Stomach (tissue), 9 donors: Measurements from ENCODE around the gene SEBOX. TPM values are rescaled to one million over a fixed set of nuclear protein-coding genes. Genes with fewer than 3 reads are reported as not detected.
"Not testable (repeated sequence)": the region's sequence is repeated elsewhere in the genome, so short reads cannot be mapped to it uniquely, and the experiment has no call there.

Experiments
- DNase-seq, 2 donors: peaks; one replicate each; pipeline versions ENCODE4 v3.0.0 to v3.0.0-alpha.2; 2013 to 2019
- H3K27ac ChIP-seq, 5 donors: fragments of 200-600 bp in 4 of 5; sonication (generic) in 4 of 5; one replicate each; pipeline ENCODE4 v1.5.1; 2013 to 2019; ENCODE audit warnings: mild to moderate bottlenecking in 1 of 5, moderate library complexity in 1 of 5
- H3K27me3 ChIP-seq, 3 donors: fragments of 200-600 bp; sonication (generic); one replicate each; pipeline ENCODE4 v1.5.1; 2017 to 2019; ENCODE audit warnings: mixed run types in 1 of 3
- H3K36me3 ChIP-seq, 4 donors: fragments of 200-600 bp; sonication (generic); 1 replicate in 3 of 4; 2 replicates in 1 of 4; pipeline ENCODE4 v1.5.1; 2016 to 2019
- H3K4me1 ChIP-seq, 4 donors: fragments of 200-600 bp; sonication (generic); one replicate each; pipeline ENCODE4 v1.5.1; 2016 to 2019
- H3K4me3 ChIP-seq, 4 donors: fragments of 200-600 bp; sonication (generic) in 3 of 4; one replicate each; pipeline ENCODE4 v1.5.1; 2016 to 2019; ENCODE audit warnings: mild to moderate bottlenecking in 1 of 4
- H3K9me3 ChIP-seq, 4 donors: fragments of 200-600 bp; sonication (generic); one replicate each; pipeline ENCODE4 v1.5.1; 2016 to 2019
- EP300 ChIP-seq: sonication (generic); formaldehyde crosslinking; IDR thresholded peaks from one replicate; pipeline ENCODE4 v1.6.1; 2017; ENCODE audit warnings: antibody characterized with exemption
- POLR2A ChIP-seq, 4 donors: fragments of 450-650 bp; IDR thresholded peaks; one replicate each; pipeline ENCODE4 v1.6.1; 2016; ENCODE audit warnings: antibody characterized with exemption in 4 of 4, control low read depth in 2 of 4, mild to moderate bottlenecking in 1 of 4, moderate library complexity in 1 of 4
- POLR2AphosphoS5 ChIP-seq, 3 donors: sonication (generic); formaldehyde crosslinking; IDR thresholded peaks; one replicate each; pipeline ENCODE4 v1.6.1; 2016; ENCODE audit warnings: antibody characterized with exemption in 3 of 3
- whole genome bisulfite sequencing, 5 donors: extraction: QIAGEN DNeasy Blood & Tissue Kit in 3 of 5; methylation state at CpG; one replicate each; pipeline versions ENCODE4 v1.1.5 to v1.1.7; 2013 to 2018; 5-methylcytosine and 5-hydroxymethylcytosine counted together
- intact Hi-C: fragments of 100-400 bp; cut with DNase I; formaldehyde crosslinking; loops from one replicate; pipeline ENCODE4 v1.15.1; 2023; ENCODE audit warnings: low total_unique reads
- polyA plus RNA-seq, 3 donors: library from polyadenylated mRNA; stranded (reverse); fragments of 200-250 nt; gene quantifications; one replicate each; pipeline ENCODE4 v1.2.3, GENCODE V29; 2013
- total RNA-seq, 5 donors: library from RNA; depleted of rRNA; stranded (reverse); fragments of >200 nt; gene quantifications; one replicate each; pipeline versions ENCODE4 v1.1.0 to v1.2.3, GENCODE V29; 2014 to 2016
- TF ChIP-seq, protein P1 (sequence below), 7 experiments: fragments of 450-650 bp in 4 of 7; fragments of 200-600 bp in 3 of 7; sonication (generic) in 3 of 7; IDR thresholded peaks; one replicate each; pipeline ENCODE4 v1.5.1; 2016 to 2019; ENCODE audit warnings: antibody characterized with exemption in 7 of 7, control low read depth in 2 of 7, mild to moderate bottlenecking in 1 of 7
- donor health status: healthy with polysubstance abuse.
- donor health status: Bipolar disorder and iron deficiency.
- donor health status: healthy.

SEBOX gene
- total and polyA plus RNA-seq, 8 donors = not detected

DNA sequence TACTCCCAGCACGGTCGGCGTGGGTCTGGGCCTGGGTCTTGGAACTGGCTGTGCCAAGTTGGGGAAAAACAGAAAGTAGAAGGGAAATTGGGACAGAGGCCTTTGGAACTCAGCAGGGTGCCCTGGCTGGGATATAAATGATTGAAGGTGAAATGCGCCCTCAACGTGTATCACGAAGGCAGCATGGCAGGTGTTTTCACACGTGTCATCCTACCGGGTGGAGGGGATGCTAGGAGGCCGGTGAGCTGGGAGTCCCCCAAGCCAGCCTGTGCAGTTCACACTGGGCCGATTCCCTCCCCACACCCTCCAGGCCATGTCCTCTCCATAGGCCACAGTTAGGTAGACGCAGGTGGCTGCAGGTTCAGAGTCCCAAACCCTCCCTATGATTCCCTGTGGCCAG lies 23.5 kb downstream of the SEBOX start:
- H3K36me3 ChIP-seq = peaks cover 60 to 75% (median 74%) of the 10 kb centered on the region in 4 donors
- H3K4me3 ChIP-seq = no peak overlapping the region
- peaks cover 37 to 60% (median 45%) of the 10 kb centered on the region in 4 donors for H3K4me1 ChIP-seq
- WGBS, 5 donors = 90 to 97% (median 93%) methylated on average over 11 of the region's 11 CpGs
- no peaks in the 10 kb centered on the region for H3K9me3 ChIP-seq
- no peaks in the 10 kb centered on the region for H3K27me3 ChIP-seq
- intact Hi-C loops = no loop called here
- no peak overlapping the region for H3K27ac ChIP-seq
- TF ChIP-seq, protein P1, sequence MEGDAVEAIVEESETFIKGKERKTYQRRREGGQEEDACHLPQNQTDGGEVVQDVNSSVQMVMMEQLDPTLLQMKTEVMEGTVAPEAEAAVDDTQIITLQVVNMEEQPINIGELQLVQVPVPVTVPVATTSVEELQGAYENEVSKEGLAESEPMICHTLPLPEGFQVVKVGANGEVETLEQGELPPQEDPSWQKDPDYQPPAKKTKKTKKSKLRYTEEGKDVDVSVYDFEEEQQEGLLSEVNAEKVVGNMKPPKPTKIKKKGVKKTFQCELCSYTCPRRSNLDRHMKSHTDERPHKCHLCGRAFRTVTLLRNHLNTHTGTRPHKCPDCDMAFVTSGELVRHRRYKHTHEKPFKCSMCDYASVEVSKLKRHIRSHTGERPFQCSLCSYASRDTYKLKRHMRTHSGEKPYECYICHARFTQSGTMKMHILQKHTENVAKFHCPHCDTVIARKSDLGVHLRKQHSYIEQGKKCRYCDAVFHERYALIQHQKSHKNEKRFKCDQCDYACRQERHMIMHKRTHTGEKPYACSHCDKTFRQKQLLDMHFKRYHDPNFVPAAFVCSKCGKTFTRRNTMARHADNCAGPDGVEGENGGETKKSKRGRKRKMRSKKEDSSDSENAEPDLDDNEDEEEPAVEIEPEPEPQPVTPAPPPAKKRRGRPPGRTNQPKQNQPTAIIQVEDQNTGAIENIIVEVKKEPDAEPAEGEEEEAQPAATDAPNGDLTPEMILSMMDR (IDR thresholded peaks at IDR 0.05) = no peak
- no peak for TF ChIP-seq POLR2A (IDR thresholded peaks at IDR 0.05)
- TF ChIP-seq POLR2AphosphoS5 (IDR thresholded peaks at IDR 0.05) = no peak
- TF ChIP-seq EP300 = no peak
- no peak for DNase-seq

DNA sequence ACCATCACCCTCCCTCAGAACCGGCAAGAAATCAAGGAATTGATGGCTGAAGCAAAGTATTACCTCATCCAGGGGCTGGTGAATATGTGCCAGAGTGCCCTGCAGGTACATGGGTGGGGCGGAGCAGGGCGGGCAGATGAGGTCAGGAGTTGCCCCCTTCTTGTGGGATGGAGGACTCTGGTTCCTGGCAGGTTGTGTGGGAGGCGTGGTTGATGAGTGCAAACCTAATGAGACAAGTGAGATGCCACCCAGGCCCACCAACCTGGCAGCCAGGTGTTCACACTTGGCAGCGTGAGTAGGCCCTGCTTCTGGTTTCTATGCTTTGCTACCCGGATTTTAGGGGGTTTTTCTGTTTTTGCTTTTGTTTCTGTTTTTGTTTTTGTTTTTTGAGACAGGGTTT lies 24.6 kb downstream of the SEBOX start:
- Histone ChIP-seq H3K27me3 (no peaks in the 10 kb centered on the region), H3K4me3 (no peak overlapping the region), H3K27ac (peak overlapping the region in 1 of 5 donors; percentile 5), H3K4me1 (peaks cover 28 to 54% (median 38%) of the 10 kb centered on the region in 4 donors), H3K9me3 (no peaks in the 10 kb centered on the region), H3K36me3 (peaks cover 55 to 63% (median 63%) of the 10 kb centered on the region in 4 donors)
- 76 to 87% (median 86%) methylated on average over 6 of the region's 6 CpGs for WGBS, 5 donors
- intact Hi-C loops = no loop called here
- no peak for DNase-seq
- TF ChIP-seq EP300 (no peak), POLR2A (IDR thresholded peaks at IDR 0.05) (no peak)

DNA sequence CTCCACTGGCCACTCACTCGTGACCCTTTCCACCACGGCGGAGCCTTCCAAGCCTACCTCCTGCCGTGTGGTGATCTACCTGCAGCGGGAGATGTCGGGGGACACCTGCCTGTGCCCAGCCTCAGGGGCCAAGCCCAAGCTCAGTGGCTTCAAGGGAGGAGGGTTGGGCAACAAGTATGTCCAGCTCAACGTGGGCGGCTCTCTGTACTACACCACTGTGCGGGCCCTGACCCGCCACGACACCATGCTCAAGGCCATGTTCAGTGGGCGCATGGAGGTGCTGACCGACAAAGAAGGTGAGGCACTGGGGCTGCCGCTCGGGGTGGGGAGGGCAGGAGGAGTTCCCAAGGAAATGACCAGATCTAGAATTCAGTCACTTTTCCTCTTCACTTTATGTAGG lies 25.6 kb downstream of the SEBOX start:
- no peak for TF ChIP-seq POLR2AphosphoS5 (IDR thresholded peaks at IDR 0.05)
- TF ChIP-seq EP300 = no peak
- TF ChIP-seq, protein P1 (IDR thresholded peaks at IDR 0.05) = no peak
- TF ChIP-seq POLR2A (IDR thresholded peaks at IDR 0.05) = no peak
- peak overlapping the region in 3 of 5 donors; percentile 63 to 94 (median 70) for H3K27ac ChIP-seq
- no peak overlapping the region for H3K4me3 ChIP-seq
- H3K36me3 ChIP-seq = peaks cover 45 to 54% (median 53%) of the 10 kb centered on the region in 4 donors
- no peak for DNase-seq
- H3K4me1 ChIP-seq = peaks cover 24 to 50% (median 35%) of the 10 kb centered on the region in 4 donors
- no peaks in the 10 kb centered on the region for H3K9me3 ChIP-seq
- no peaks in the 10 kb centered on the region for H3K27me3 ChIP-seq
- intact Hi-C loops = no loop called here
- WGBS, 5 donors = 88 to 94% (median 91%) methylated on average over 15 of the region's 15 CpGs

DNA sequence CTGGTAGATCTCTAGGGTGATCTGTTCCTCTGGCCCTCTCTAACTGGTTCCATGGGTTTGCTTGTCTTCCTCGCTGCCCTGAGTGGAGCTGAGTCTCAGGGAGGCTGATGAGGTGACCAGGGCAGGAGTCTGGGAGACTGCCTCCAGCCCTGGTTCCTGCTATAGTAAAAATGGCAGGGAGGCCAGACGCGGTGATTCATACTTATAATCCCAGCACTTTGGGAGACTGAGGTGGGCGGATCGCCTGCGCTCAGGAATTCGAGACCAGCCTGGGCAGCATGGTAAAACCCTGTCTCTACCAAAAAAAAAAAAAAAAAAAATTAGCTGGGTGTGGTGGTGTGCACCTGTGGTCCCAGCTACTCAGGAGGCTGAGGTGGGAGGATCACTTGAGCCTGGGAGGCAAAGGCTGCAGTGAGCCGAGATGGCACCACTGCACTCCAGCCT lies 26.2 kb downstream of the SEBOX start:
- peaks cover 31 to 56% (median 42%) of the 10 kb centered on the region in 4 donors for H3K4me1 ChIP-seq
- H3K36me3 ChIP-seq = peaks cover 39 to 47% (median 47%) of the 10 kb centered on the region in 4 donors
- H3K27me3 ChIP-seq, intact Hi-C loops, H3K4me3 ChIP-seq, H3K9me3 ChIP-seq, DNase-seq: not testable (repeated sequence)
- WGBS, 5 donors = 85 to 97% (median 93%) methylated on average over 7 to 8 of the region's 8 CpGs
- H3K27ac ChIP-seq = peak overlapping the region; percentile 3 to 94 (median 70)

DNA sequence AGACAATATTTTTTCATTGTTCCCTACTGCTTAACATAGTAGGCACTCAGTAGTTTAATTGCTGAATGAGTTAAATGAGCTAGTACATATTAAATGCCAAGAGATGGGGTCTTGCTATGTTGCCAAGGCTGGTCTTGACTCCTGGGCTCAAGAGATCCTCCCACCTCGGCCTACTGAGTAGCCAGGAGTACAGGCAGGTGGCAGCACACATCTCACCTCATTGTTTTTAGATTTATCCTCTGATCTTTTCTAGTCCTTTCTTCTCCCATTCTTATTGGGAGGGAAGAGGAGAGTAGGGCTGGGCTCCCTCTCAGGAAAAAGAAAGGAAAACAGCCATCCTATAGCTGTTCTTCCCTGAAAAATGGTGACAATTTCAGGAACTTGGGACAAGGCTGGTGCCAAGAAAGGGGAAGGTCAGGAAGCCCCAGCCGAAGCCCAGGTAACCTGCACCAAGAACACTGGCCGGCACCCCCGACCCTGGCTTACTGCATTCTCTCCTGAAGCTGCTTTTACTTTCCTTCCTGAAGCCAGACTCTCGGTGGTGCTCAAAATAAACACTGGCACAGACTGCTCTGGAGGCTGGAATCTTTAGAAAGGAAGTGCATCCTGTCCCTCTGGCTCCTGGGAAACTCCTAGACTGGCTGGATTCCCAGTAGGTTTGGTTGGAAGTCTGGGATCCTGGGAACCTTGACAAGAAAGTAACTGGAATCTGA lies 26.8 kb downstream of the SEBOX start:
- intact Hi-C loops = no loop called here
- WGBS, 5 donors = 49 to 58% (median 55%) methylated on average over 4 to 5 of the region's 5 CpGs

More for the DNA sequence above, 26.8 kb downstream of the SEBOX start:
- no peaks in the 10 kb centered on the region for H3K9me3 ChIP-seq
- H3K4me1 ChIP-seq = peaks cover 37 to 58% (median 48%) of the 10 kb centered on the region in 4 donors
- DNase-seq = no peak
- H3K36me3 ChIP-seq = peaks cover 33 to 42% (median 41%) of the 10 kb centered on the region in 4 donors
- no peak overlapping the region for H3K4me3 ChIP-seq
- peak overlapping the region in 4 of 5 donors; percentile 63 to 94 (median 82) for H3K27ac ChIP-seq
- no peaks in the 10 kb centered on the region for H3K27me3 ChIP-seq
- TF ChIP-seq, protein P1 (IDR thresholded peaks at IDR 0.05) = no peak
- TF ChIP-seq POLR2AphosphoS5 (IDR thresholded peaks at IDR 0.05) = no peak
- TF ChIP-seq EP300 = no peak
